Measurements from ENCODE around the gene PURA.
A peak's percentile ranks its signal among the peaks of the same experiment; 100 is the strongest.
"Not testable (repeated sequence)": the region's sequence is repeated elsewhere in the genome, so short reads cannot be mapped to it uniquely, and the experiment has no call there.

Gene PURA

DNA sequence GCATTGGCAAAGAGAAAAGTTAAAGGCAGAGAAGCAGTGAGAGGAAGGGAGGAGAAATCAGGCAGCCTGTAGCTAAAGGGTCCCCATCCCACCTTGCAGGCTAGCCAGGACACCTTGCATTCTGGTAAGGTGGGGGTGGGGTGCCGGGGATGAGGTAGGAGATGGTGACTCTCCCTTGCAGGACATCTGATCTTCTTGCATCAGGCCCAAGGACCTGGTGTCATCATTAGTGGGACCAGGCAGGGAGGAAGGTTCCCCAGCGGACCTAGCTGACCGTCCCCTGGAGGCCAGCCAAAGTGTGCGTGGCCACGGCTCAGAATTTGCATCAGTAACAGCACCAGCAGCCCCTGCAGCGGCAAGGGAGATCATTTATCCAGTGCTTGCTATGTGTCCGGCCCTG, 39.3 kb downstream of the PURA start:
- H3K4me3 ChIP-seq (ENCODE audit: low read depth, low read length), result no peak overlapping the region
- DNase-seq (ENCODE audit: low read depth), result no peak

DNA sequence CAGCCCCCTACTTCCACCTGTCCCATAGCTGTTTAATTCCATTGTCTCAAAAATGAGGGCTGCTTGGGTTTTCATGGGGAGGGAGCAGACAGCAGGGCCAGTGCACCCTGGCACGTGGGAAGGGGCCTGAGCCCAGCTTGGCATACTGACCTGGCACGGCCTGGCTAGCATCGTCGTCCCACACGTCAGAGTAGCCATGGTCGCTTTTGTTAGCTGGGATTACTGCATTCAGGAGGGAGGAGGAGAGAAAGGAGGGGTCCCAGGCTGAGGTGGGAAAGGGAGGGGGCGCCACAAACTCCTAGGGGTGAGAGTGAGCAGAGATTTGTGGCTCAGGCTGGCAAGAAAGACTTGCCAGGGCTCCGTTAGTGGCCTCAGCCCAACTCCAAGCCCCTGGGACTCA, 40.0 kb downstream of the PURA start:
- no peak for DNase-seq (ENCODE audit: low read depth)
- H3K4me3 ChIP-seq (ENCODE audit: low read depth, low read length), result no peak overlapping the region

DNA sequence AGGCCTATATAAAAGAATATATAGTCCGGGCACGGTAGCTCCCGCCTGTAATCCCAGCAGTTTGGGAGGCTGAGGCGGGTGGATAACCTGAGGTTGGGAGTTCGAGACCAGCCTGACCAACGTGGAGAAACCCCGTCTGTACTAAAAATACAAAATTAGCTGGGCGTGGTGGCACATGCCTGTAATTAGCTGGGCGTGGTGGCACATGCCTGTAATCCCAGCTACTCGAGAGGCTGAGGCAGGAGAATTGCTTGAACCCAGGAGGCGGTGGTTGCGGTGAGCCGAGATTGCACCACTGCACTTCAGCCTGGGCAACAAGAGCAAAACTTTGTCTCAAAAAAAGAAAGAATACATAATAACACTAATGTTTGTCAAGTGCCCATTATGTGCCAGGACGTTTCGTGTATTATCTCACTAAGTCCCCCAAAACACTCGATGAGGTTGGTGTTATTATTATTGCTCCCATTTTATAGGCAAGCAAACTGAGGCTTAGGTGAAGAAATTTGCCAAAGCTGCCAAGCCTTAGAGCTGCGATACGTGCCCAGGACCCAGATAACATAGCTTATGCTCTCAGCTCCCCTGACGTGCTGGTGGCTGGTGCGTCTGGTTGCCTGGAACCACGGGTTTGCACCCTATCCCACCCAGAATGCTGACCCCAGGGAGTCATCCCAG, 40.9 kb downstream of the PURA start:
- not testable (repeated sequence) for H3K4me3 ChIP-seq (ENCODE audit: low read depth, low read length); DNase-seq (ENCODE audit: low read depth)

DNA sequence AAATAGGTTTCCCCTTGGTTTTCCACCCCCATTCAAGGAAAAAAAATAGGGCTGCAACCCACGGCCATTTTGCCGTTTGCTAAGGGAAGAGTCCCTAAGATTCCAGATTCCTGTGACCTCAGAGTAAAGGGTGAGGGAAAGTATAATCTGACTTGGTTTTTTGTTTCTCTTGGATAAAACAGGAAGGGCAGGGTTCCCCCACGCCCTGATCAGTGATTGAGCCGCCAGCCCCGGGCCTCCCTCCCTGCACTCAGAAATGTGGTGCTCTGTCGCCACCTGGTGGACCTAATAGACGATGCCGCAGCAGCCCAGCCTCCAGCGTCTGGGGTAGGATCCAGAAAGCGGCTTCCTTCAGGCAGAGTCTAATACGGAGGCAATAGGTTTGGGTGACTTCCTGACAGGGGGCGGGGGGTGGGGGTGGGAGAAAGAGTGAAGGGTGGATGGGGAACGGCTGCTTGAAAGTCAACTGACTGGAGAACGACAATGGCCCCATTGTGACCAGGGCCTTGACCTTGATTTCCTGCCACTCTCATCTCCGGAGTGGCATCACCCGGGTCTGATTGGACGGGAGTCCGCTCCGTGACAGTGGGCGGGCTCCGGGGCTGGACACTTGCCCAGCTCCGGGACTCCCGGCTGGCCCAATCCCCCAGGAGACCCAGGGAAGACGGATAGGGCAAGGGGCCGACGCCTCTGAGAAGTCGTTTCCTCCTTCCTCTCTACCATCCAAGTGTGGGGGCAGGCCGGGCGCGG, 43.3 kb downstream of the PURA start:
- H3K4me3 ChIP-seq (ENCODE audit: low read depth, low read length), result peak overlapping the region; percentile 29

DNA sequence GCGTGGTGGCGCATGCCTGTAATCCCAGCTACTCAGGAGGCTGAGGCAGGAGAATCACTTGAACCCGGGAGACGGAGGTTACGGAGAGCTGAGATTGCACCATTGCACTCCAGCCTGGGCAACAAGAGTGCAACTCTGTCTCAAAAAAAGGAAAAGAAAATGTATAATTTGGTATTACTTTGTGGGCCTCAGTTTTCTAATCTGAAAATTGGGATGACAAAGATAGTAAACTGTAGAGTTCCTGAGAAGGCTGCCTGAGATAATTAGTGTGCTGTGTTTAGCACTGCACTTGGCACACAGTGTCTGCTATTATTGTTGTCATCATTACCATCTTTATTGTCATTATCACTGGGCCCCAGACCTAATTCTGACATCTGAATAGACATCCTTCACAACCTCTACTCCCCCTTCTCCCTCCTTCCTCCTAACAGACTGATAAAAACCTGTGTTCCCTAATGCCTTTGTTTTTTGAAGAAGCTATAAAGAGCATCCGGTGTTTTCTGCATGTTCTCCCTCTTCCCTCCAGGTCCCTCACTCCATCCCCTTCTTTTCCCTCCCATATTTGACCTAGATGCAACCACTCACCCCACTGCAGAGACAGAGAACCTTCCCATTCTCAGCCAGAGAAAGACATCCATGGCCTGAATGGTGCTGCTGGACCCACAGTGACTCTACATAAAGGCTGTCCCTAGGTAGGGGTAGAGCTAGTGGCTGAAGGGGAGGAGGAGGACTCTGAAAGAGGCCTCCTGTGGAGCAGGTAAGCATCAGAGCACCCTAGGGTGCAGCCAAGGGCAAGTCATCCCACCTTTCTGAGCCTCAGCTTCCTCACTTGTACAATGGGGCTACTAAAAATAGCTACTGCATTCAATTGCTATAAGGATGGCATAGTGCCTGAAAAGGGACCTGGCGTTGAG, 45.4 kb downstream of the PURA start:
- DNase-seq (ENCODE audit: low read depth), result no peak
- no peak overlapping the region for H3K4me3 ChIP-seq (ENCODE audit: low read depth, low read length)

More for the DNA sequence above, 43.3 kb downstream of the PURA start:
- DNase-seq (ENCODE audit: low read depth), result peak; percentile 34

DNA sequence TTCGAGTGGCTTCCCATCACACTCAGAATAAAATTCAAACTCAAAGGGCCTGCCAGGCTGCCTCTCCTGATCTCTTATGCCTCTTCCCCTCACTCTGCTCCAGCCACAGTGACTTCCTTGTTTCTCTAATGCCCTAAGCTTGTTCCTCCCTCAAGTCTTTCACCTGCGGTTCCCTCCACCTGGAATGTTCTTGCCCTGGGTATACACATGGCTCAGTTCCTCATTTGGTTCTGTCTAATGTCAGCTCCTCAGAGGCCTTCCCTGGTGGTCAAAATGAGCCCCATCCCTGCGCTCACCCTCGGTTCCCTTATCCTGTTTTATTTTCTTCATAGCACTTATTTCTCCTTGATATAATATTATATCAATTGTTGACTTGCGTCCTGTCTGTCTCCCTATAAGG, 48.4 kb downstream of the PURA start:
- no peak for DNase-seq (ENCODE audit: low read depth)
- no peak overlapping the region for H3K4me3 ChIP-seq (ENCODE audit: low read depth, low read length)

DNA sequence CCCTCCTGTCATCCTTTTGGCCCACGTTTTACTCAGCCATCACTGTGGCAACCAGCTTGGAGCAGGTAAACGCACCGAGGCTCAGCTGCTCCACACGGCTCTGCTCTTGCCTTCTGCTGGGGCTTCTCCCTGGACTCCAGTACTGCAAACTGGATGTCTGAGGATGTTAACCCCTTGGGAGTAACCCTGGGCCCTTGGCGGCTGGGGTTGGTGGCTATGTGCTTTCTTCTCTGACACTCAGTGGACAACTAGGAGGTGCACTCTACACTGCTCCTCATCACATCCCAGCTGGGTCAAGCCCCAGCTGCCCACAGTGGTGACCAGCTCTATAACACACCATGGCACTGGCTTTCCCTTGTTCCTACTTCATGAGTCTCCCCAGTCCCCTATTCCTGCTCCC, 48.9 kb downstream of the PURA start:
- no peak for DNase-seq (ENCODE audit: low read depth)
- H3K4me3 ChIP-seq (ENCODE audit: low read depth, low read length), result no peak overlapping the region

DNA sequence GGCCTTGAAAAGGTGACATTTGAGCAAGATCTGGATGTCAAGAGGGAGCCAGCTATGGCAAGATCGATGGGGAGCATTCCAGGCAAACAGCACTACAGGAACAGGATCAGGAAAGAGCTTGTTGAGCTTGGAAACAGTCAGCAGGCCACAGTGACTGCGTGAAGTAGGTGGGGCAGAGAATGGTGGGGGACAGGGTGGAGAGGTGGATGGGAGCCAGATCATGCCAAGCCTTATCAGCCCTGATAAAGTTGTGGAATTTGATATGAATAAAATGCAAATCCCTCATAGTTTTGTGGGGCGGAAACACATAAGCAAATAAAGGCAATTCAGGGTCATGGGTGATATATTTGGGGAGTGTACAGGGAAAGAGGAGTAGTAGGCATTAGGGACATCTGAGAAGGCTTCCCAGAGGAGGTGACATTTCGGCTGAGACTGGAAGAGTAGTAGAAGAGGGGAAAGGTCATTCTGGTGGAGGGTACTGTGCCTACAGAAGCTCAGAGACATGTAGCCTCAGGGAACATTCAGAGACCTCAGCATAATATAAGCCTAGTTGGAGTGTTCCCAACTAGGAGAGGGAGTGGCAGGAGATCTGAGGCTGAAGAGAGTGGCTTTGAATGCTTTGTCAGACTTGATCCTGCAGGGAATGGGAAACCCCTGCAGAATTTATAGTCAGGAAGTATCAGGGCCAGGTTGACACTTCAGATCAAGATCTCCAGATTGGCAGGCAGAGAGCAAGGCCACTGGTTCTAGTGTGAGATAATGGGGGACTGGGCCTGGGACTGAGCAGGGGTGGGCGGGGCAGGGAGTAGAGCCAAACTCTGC, 51.4 kb downstream of the PURA start:
- DNase-seq (ENCODE audit: low read depth), result no peak
- H3K4me3 ChIP-seq (ENCODE audit: low read depth, low read length), result no peak overlapping the region

DNA sequence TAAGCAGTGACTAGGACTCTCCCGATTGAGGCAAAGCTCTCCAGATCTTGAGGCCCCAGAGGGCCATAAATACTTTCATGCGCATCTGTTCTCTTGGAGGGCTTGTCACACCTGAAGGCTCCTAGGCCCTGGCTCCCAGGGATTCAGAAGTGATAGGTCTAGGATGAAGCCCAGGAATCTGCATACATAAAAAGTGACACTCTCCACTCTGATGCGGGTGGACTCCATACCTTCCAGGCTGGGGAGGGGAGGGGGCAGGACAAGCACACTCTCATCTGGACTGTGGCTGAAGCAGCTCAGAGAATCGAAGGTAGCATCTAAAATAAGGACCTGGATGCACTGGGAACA, 52.0 kb downstream of the PURA start:
- H3K4me3 ChIP-seq (ENCODE audit: low read depth, low read length), result no peak overlapping the region
- DNase-seq (ENCODE audit: low read depth), result no peak

DNA sequence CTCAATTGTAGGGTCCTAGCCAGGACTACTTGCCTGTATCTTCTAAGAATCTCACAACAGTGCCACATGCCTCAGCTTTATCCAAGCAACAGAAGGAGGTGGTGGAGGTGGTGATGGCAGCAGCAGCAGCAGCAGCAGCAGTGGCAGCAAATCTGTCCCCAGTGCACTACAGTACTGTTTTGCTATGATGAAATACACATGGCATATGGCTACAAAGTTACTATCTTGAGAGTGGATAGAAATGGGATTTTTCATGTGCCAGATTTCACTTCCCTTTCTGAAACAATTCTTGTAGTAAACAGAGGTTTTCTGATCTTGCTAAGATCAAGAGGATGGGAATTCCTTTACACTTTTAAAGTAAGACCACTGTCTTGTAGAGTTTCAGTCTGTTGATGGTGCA, 53.0 kb downstream of the PURA start:
- no peak overlapping the region for H3K4me3 ChIP-seq (ENCODE audit: low read depth, low read length)
- DNase-seq (ENCODE audit: low read depth), result no peak

DNA sequence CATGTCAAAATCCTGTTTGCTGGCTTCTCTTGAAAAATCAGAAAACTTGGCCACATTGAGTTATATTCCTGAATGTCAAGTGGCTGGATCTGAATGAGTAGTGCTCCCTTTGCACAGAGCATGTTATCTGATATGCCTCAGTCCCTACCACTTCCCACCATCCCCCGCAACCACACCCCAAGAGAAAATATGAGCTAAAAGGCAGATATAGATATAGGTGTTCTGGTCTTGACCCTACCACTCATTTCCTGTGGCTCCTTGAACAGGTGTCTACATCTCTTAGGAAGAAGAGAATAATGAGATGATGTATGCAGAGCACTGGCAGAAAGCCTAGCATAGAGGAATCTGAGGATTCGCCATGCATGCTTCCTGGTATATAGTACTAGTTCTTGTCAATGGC, 54.5 kb downstream of the PURA start:
- no peak for DNase-seq (ENCODE audit: low read depth)
- no peak overlapping the region for H3K4me3 ChIP-seq (ENCODE audit: low read depth, low read length)

DNA sequence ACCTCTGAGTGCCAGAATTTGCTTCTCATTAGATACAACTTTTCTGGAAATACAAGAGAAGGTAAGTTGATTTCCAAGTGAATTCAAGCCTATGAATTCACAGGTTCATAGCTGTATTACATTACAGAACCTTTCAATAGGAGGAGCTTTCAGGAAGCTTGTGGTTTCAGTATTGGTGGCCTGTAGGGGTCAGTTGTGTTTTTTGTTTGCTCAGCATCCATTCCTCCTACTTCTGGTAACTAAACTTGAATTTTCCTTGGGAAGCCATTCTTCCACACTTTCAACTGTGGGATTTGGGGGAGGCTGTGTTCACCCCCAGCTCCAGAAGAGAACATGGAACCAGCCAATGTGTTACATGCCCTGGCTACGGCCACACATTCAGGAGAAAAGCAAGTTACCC, 55.5 kb downstream of the PURA start:
- H3K4me3 ChIP-seq (ENCODE audit: low read depth, low read length), result no peak overlapping the region
- no peak for DNase-seq (ENCODE audit: low read depth)

DNA sequence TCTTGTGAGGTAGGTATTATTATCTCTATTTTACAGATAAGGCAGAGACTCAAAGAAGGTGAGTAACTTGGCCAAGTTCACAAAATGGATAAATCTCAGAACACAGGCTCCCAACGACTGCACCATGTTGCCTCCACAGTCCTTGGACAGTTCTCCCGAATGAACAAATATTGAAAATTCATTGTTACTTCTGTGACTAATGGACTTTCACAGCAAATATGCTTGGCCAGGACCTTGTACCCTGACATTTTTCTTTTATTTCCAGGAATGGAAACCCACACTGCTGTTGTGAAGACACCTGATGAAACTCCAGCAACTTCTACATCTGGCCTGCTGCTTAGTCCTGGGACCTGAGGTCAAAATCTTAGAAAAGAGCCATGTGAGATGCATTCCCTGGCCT, 58.6 kb downstream of the PURA start:
- DNase-seq (ENCODE audit: low read depth), result no peak
- no peak overlapping the region for H3K4me3 ChIP-seq (ENCODE audit: low read depth, low read length)

DNA sequence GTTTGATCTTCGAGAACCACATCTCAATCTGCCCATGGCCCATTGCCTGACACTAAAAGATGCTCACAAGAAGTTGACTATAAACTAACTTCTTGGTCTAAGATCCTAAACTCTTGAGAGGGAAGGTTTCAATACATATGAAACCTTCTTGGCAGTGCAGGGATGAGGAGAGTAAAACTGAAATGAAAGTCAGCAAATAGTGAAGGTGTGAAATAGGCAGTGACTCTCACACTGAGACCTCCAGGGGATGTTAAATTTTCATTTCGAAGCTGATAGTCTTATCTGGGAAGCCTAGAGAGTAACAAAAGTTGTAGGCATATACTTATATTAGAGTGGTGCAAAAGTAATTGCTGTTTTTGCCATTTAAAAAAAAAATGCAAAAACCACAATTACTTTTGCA, 60.1 kb downstream of the PURA start:
- no peak for DNase-seq (ENCODE audit: low read depth)
- no peak overlapping the region for H3K4me3 ChIP-seq (ENCODE audit: low read depth, low read length)

DNA sequence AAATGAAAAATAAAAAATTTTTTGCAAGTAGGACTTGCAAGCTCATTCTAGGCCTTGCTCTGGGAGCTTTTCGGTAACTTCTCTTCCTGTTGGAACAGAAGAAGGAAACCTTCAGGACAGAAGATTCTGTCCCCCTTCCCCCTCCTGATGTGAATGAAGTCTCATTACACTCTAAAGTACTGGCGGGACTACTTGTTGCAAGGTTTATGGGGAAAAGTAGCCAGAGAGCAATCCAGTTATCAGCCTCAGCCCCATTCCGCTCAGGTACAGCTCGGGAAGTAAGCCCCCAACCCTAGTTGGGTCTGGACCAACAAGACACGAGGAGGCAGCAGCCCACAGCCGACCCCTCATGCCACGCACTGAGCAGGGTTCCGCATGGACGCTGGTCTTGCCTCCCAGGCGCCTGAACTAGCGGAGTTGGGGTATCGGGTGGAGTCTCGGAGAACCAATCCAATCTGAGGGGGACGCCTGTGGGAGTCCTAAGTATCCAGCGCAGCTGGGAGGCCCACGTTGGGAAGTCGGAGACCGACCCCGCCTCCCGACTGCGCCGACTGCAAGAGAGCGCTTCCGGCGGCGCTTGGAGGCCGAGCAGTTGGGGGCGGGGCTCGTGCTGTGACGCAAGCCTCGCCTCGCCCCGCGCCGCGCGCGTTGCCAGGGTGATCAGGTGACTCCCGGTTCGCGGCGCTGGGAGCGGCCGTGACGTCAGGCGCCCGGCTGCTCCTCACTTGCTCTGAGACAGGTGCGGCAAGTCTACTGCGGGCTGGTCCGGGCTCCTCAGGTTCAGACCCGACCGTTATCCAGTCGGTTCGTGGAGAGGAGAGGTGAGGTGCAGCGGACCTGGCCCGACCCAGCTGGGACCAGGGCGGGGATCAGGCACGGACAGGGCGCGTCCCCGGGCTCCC, 60.8 kb downstream of the PURA start, which contains the start of gene CYSTM1:
Gene CYSTM1 (plus strand): TSS at position 724 of the 902 bp plus-strand sequence. CDS start 19,278 bp downstream, outside the sequence.
- peak; percentile 73 for DNase-seq (ENCODE audit: low read depth)
- H3K4me3 ChIP-seq (ENCODE audit: low read depth, low read length), result peak within 1 kb of the TSS; percentile 85
